HG02981 (cell line): ENCODE measurements around the gene SEZ6.
"Not testable (repeated sequence)": the region's sequence is repeated elsewhere in the genome, so short reads cannot be mapped to it uniquely, and the experiment has no call there.

ENCODE experiments used
- ATAC-seq: cut with Tn5 transposase; IDR thresholded peaks from one replicate; pipeline ENCODE4 v1.9.1; 2021; ENCODE audit warnings: mild to moderate bottlenecking, moderate library complexity; ENCODE audit not compliant: unreplicated experiment

SEZ6 gene

GRCh38 chr17:28940142-28940541 is 65.7 kb downstream of the SEZ6 start:
- ATAC-seq, result no peak

GRCh38 chr17:28938552-28938951 is 67.3 kb downstream of the SEZ6 start:
- no peak for ATAC-seq

DNA sequence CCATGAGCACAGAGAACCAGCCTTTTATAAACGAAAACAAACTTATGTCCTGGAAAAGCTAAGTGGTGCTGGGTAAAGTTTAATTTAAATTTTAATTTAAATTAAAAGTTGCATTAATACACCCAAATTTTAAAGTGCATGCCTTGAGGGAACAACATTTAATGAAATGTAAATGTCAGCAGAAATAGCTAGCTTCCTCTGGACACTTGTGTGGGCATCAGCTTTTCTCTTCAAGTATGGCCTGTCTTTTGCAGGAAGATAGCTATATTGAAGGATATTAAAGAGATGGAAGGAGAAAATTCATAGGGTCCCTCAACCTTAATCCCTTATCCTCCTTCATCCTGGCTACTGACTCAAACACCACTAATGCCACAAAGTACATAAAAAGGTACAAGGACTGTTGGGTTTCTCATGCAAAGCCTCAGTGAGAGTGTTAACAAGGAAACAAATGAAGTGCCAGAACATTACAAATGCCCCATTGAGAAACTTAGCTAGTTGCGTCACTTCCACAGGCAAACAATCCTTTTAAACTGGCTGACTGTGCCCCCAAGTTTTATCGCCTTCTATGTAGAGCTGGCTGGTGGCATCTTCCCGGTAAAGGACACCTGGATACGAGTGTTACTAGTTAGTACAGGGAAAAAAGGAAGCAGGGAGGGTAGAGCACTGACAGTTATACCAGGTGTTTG is 68.6 kb downstream of the SEZ6 start:
- no peak for ATAC-seq

DNA sequence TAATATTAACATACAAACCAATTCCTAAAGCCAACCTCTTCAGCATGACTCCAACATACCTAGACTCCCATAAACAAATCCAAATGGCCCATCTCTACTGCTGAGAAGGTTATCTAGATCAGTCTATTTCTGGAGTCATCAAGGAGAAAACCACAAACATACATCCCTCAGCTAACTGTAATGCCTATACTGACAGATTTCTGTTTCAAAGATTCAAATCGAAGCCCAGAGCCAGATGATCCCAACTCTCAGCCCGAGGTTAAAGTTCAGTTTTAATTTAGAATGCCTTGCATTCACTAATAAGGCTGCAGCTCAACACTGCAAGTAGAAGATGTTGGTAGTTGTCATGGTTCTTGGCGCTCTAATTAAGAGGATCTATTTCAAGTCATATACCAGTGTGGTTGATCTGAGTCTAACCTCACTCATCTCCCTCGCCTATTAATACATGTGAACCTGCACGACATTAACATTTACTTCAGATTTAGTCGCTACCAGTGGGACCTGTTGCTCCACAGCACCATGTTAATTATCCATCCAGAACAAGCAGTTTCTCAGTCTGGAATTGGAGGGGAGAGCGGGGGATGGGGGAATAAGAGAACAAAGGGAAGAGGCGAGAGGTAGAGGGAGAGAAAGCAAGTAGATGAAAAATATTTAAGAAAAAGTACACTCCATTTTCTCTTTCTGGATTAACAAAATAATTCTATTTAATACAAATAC is 69.9 kb downstream of the SEZ6 start:
- no peak for ATAC-seq

- not testable (repeated sequence) for ATAC-seq
These were observed 71.3 kb downstream of the SEZ6 start for GRCh38 chr17:28934508-28934907.

GRCh38 chr17:28929787-28930186 is 76.0 kb downstream of the SEZ6 start:
- ATAC-seq, result no peak

DNA sequence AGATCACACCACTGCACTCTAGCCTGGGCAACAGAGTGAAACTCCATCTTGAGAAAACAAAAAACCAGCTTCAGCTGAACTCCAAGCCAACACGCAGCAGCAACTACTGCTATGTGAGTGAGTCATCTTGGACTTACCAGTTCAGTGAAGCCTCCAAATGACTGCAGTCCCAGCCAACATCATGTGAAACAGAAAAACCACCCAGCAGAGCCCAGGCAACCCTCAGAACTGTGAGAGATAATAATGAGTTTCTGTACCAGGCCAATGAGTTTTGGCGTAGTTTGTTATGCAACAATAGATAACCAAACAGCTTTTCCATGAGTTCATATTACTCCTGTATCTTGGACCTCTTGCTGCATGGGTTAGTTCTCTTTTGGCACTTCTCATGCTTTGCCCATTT is 77.8 kb downstream of the SEZ6 start:
- no peak for ATAC-seq

GRCh38 chr17:28926786-28927185 is 79.0 kb downstream of the SEZ6 start:
- ATAC-seq, result no peak

DNA sequence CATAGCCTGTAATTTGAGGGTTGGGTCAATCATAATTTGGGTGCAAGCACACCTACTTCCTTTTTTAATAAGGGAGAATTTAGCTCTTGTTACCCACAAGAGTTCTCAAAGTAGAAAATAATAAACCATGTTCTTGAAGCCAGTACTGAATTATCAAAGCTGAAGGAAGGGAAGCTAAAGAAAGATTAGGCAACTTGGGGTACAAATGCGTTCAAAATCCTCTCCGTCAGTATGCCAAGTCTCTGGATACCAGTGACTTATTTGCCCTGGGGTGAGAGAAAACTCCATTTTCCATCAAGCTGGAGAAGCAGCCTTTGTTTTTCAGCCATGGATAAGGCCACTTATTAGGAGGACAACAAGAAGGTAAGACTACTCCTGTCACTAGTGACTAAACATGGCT is 79.5 kb downstream of the SEZ6 start:
- ATAC-seq, result no peak

- ATAC-seq, result no peak
These were observed 79.9 kb downstream of the SEZ6 start for GRCh38 chr17:28925912-28926365.

DNA sequence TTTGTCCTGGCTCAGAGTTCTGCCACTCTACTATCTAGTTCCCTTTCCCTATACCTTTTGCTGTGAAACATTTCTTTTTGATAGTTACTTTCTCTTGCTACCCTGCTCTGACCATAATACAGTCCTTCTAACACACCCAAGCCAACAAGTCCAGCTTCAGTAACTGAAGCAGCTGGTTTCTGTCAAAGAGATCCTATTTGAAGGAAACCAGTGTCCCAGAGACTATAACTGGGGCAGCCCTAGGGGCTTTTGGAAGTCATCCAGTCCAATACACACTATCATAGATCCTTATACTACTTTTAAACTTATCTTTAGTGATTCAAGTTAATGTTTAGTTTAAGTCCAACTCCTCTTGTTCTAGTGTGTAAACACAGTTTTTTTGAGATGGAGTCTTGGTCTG is 85.6 kb downstream of the SEZ6 start:
- no peak for ATAC-seq

DNA sequence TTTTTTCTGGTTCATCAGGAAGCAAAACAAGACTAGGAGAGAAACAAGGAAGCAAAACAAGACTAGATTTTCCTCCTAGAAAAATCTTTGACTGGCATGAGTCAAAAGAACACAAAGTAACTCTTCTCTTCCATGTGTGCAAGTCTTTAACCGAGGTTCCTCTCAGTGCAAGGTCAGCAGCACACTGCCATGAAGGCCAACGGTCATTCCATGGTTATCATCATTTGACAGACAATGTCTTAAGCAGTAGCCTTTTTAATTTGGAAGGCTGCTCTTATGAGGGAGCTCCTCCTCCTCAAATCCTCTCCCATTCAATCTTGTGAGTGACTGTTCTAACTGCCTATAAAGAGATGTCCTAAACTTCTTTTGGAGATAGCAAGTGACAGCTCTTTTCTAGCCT is 87.5 kb downstream of the SEZ6 start:
- ATAC-seq, result no peak

- no peak for ATAC-seq
These were observed 88.4 kb downstream of the SEZ6 start for GRCh38 chr17:28917465-28917864.

DNA sequence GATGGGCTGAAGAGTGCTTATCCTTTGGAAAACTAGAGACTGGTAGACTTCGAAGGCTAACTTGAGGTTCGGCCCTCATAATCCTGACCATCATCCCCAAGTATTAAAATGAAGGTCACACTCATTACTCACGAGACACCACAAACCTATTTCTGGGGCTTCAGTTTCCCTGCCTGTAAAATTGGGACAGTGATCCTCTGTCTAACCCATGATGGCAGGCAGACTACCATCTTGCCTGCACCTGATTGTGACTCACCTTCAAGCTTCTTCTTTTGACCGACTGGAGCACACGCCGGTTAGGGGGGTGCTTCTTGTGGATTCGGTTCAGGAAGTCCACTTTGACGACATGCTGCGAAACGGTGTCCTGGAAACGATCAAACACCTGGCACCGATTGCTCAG is 88.8 kb downstream of the SEZ6 start:
- ATAC-seq, result no peak

- ATAC-seq, result no peak
These were observed 89.4 kb downstream of the SEZ6 start for GRCh38 chr17:28916302-28916934.

DNA sequence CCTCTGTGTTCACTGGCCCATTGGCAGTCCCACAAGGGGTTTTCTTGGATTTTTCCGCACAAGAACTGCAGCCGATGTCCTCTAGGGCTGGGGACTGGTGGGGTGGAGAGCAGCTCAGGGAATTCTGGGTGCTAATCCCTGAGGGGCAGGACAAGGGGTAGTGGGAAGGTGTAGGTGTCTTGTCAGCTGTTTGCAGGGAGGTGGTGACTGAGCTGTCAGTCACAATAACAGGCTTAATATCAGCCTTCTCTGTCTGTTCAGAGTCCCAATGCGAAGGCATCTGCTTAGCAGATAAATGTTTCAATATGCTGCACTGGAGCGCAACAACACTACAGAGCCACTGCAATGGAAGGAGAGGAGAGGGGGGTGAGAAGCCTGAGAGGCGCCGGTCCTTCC is 92.9 kb downstream of the SEZ6 start:
- ATAC-seq, result no peak

- no peak for ATAC-seq
These were observed 93.4 kb downstream of the SEZ6 start for GRCh38 chr17:28912281-28912937.

DNA sequence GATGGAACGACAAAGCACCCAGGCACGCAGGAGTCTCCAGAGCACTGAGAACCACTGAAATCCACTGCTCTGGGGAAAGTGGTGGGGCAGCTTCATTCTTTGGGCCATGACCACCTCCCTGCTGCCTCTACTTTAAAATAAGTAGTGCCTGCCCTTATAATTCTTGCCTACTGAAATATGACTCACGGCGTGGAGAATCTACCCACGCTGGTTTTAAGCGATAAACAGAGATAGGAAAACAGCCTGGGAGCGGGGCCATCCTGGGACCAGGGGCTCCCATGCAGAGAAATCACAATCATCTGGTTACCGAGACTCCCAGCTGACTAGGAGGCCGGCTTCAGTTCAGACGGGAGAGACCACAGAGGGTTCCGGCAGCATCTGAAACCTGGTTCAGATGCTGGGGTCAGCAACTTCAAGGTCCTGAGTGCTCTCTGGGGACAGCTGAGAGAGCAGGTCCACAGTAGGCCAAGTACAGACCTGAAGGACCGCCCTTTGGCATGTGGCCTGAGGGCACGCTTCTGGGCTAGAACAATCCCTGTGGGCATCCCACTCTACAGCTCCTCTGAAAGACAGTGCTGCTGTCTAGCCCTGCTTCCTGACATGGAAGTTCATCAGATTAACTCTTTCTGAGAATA is 94.3 kb downstream of the SEZ6 start:
- no peak for ATAC-seq

DNA sequence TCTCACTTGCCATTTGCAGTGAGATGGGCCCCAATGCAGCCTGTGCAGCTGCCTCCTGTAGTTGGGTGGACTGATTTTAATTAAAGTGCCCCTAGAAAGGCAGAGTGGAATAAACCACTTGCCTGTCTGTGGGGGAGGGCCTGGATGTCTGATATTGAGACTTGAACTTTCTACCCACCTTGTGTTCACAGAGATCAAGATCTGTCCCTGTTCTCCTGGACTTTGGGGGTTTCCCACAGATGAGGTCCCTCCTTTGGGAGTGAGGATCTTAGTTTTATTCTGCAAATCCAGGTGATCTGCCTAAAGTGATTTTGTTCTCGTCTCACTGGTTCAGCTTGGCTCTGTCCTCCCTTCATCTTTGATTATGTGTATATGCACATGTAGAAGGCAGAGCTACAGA is 95.3 kb downstream of the SEZ6 start:
- no peak for ATAC-seq

DNA sequence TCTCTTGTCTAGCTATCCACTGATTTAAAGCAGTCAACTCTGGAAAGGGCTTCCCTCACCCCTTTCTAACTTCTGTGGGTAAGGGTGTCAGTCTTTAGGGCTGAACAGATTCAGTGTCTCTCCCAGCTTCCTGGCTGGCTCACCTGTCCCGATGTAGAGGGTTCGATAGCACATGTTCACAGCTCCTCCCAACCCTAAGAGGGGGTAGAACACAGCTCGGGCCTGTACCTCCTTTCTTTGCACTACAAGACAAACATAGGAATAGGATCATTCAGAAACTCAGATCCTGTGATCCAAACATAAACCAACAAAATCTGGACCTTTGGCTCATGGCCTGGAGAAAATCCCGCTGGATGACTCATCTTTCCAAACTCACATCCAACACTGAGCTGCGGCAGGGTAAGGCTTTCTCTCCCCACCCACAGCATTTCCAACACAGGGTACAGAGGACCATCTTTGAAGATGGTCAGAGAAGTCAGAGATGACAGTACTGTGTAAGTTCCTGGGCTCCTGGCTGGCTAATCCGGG is 97.1 kb downstream of the SEZ6 start:
- no peak for ATAC-seq
